ENCODE results near the gene CYP19A1.

DNA sequence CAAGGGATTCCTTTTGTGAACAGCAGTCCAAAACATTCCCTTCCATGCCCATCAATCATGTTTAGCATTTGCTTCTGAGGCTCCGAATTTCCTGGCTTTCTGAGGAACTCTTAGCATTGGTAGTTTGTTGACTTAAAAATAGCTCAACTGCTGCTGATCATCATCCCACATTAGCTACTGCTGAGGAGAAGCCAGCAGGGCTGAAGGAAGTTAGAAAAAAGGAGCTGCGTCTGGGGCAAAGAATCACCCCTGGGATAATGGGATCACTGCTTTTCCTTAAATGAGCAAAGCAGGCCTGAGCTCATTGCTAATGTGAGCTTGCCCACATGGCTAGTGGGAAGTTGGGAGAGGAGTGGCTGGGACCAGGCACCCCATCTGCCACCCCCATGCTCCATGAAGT, 39.8 kb downstream of the CYP19A1 start:
- TF ChIP-seq GATA2 (IDR thresholded peaks at IDR 0.05; ENCODE audit: low read depth, low read length) (no peak), GATA3 (IDR thresholded peaks at IDR 0.05; ENCODE audit: low read depth, low read length) (no peak)
